ENCODE measurements around the gene FAM180A.

FAM180A gene

GRCh38 chr7:135708041-135708440 lies 40.6 kb downstream of the FAM180A start:
- no peak overlapping the region for H3K4me3 ChIP-seq (ENCODE audit: control insufficient read depth in 1 of 7, extremely low read depth in 1 of 7, insufficient read depth in 4 of 7, low read depth in 2 of 7, low read length in 6 of 7)
- ChIA-PET POLR2A (no interaction called here), CTCF (no interaction called here)
- H3K36me3 ChIP-seq (ENCODE audit: control insufficient read depth in 4 of 4, insufficient read depth in 4 of 4, low read length in 3 of 4), result no peaks in the 10 kb centered on the region
- H3K4me1 ChIP-seq (ENCODE audit: control extremely low read depth in 1 of 4, control insufficient read depth in 4 of 4, insufficient read depth in 4 of 4, low read length in 3 of 4), result no peaks in the 10 kb centered on the region
- no peak overlapping the region for H3K27ac ChIP-seq (ENCODE audit: insufficient read depth in 1 of 2, low read depth in 1 of 2, low read length in 2 of 2, poor library complexity in 1 of 2, severe bottlenecking in 2 of 2)
- 94% methylated on average over 11 of the region's 14 CpGs for WGBS (ENCODE audit: insufficient coverage)
- no peaks in the 10 kb centered on the region for H3K9me3 ChIP-seq (ENCODE audit: control extremely low read depth in 1 of 5, control insufficient read depth in 4 of 5, insufficient read depth in 2 of 5, low read depth in 1 of 5, low read length in 4 of 5)
- no peak for DNase-seq
- H3K27me3 ChIP-seq (replicated peaks in 2 of 5; ENCODE audit: control insufficient read depth in 4 of 5, insufficient read depth in 5 of 5, low read length in 4 of 5), result no peaks in the 10 kb centered on the region

- Histone ChIP-seq H3K4me3 (ENCODE audit: control insufficient read depth in 1 of 7, extremely low read depth in 1 of 7, insufficient read depth in 4 of 7, low read depth in 2 of 7, low read length in 6 of 7) (no peak overlapping the region), H3K27ac (ENCODE audit: insufficient read depth in 1 of 2, low read depth in 1 of 2, low read length in 2 of 2, poor library complexity in 1 of 2, severe bottlenecking in 2 of 2) (no peak overlapping the region), H3K4me1 (ENCODE audit: control extremely low read depth in 1 of 4, control insufficient read depth in 4 of 4, insufficient read depth in 4 of 4, low read length in 3 of 4) (no peaks in the 10 kb centered on the region), H3K27me3 (replicated peaks in 2 of 5; ENCODE audit: control insufficient read depth in 4 of 5, insufficient read depth in 5 of 5, low read length in 4 of 5) (no peaks in the 10 kb centered on the region), H3K9me3 (ENCODE audit: control extremely low read depth in 1 of 5, control insufficient read depth in 4 of 5, insufficient read depth in 2 of 5, low read depth in 1 of 5, low read length in 4 of 5) (no peaks in the 10 kb centered on the region), H3K36me3 (ENCODE audit: control insufficient read depth in 4 of 4, insufficient read depth in 4 of 4, low read length in 3 of 4) (no peaks in the 10 kb centered on the region)
- CTCF ChIA-PET, result no interaction called here
- WGBS (ENCODE audit: insufficient coverage), result 80% methylated on average over 5 of the region's 5 CpGs
- DNase-seq, result no peak
- POLR2A ChIA-PET, result no interaction called here
These were observed 41.0 kb downstream of the FAM180A start for GRCh38 chr7:135707570-135707966.

- H3K9me3 ChIP-seq (ENCODE audit: control extremely low read depth in 1 of 5, control insufficient read depth in 4 of 5, insufficient read depth in 2 of 5, low read depth in 1 of 5, low read length in 4 of 5), result no peaks in the 10 kb centered on the region
- H3K27ac ChIP-seq (ENCODE audit: insufficient read depth in 1 of 2, low read depth in 1 of 2, low read length in 2 of 2, poor library complexity in 1 of 2, severe bottlenecking in 2 of 2), result no peak overlapping the region
- no peaks in the 10 kb centered on the region for H3K36me3 ChIP-seq (ENCODE audit: control insufficient read depth in 4 of 4, insufficient read depth in 4 of 4, low read length in 3 of 4)
- CTCF ChIA-PET, result interaction anchor here (0.9 to 1.8 kb wide), 3 partner anchors 10 to 260 kb away, joined by 3 to 7 read pairs (median 4); no protein-coding TSS in a partner anchor
- H3K4me1 ChIP-seq (ENCODE audit: control extremely low read depth in 1 of 4, control insufficient read depth in 4 of 4, insufficient read depth in 4 of 4, low read length in 3 of 4), result no peaks in the 10 kb centered on the region
- WGBS (ENCODE audit: insufficient coverage), result 96% methylated on average over 4 of the region's 7 CpGs
- H3K4me3 ChIP-seq (ENCODE audit: control insufficient read depth in 1 of 7, extremely low read depth in 1 of 7, insufficient read depth in 4 of 7, low read depth in 2 of 7, low read length in 6 of 7), result no peak overlapping the region
- POLR2A ChIA-PET, result no interaction called here
- no peak for DNase-seq
- H3K27me3 ChIP-seq (replicated peaks in 2 of 5; ENCODE audit: control insufficient read depth in 4 of 5, insufficient read depth in 5 of 5, low read length in 4 of 5), result no peaks in the 10 kb centered on the region
These were observed 41.6 kb downstream of the FAM180A start for GRCh38 chr7:135706858-135707569.

- Histone ChIP-seq H3K27ac (ENCODE audit: insufficient read depth in 1 of 2, low read depth in 1 of 2, low read length in 2 of 2, poor library complexity in 1 of 2, severe bottlenecking in 2 of 2) (no peak overlapping the region), H3K4me1 (ENCODE audit: control extremely low read depth in 1 of 4, control insufficient read depth in 4 of 4, insufficient read depth in 4 of 4, low read length in 3 of 4) (no peaks in the 10 kb centered on the region), H3K4me3 (ENCODE audit: control insufficient read depth in 1 of 7, extremely low read depth in 1 of 7, insufficient read depth in 4 of 7, low read depth in 2 of 7, low read length in 6 of 7) (no peak overlapping the region), H3K27me3 (replicated peaks in 2 of 5; ENCODE audit: control insufficient read depth in 4 of 5, insufficient read depth in 5 of 5, low read length in 4 of 5) (no peaks in the 10 kb centered on the region), H3K36me3 (ENCODE audit: control insufficient read depth in 4 of 4, insufficient read depth in 4 of 4, low read length in 3 of 4) (no peaks in the 10 kb centered on the region), H3K9me3 (ENCODE audit: control extremely low read depth in 1 of 5, control insufficient read depth in 4 of 5, insufficient read depth in 2 of 5, low read depth in 1 of 5, low read length in 4 of 5) (no peaks in the 10 kb centered on the region)
- WGBS (ENCODE audit: insufficient coverage), result 93% methylated on average over 17 of the region's 20 CpGs
- POLR2A ChIA-PET, result no interaction called here
- DNase-seq, result no peak
- CTCF ChIA-PET, result interaction anchor here (0.9 to 1.8 kb wide), 3 partner anchors 9 to 259 kb away, joined by 3 to 7 read pairs (median 4); no protein-coding TSS in a partner anchor
These were observed 42.4 kb downstream of the FAM180A start for GRCh38 chr7:135706038-135706742.

- Histone ChIP-seq H3K4me1 (ENCODE audit: control extremely low read depth in 1 of 4, control insufficient read depth in 4 of 4, insufficient read depth in 4 of 4, low read length in 3 of 4) (no peaks in the 10 kb centered on the region), H3K36me3 (ENCODE audit: control insufficient read depth in 4 of 4, insufficient read depth in 4 of 4, low read length in 3 of 4) (no peaks in the 10 kb centered on the region), H3K27ac (ENCODE audit: insufficient read depth in 1 of 2, low read depth in 1 of 2, low read length in 2 of 2, poor library complexity in 1 of 2, severe bottlenecking in 2 of 2) (no peak overlapping the region), H3K9me3 (ENCODE audit: control extremely low read depth in 1 of 5, control insufficient read depth in 4 of 5, insufficient read depth in 2 of 5, low read depth in 1 of 5, low read length in 4 of 5) (no peaks in the 10 kb centered on the region), H3K27me3 (replicated peaks in 2 of 5; ENCODE audit: control insufficient read depth in 4 of 5, insufficient read depth in 5 of 5, low read length in 4 of 5) (no peaks in the 10 kb centered on the region), H3K4me3 (ENCODE audit: control insufficient read depth in 1 of 7, extremely low read depth in 1 of 7, insufficient read depth in 4 of 7, low read depth in 2 of 7, low read length in 6 of 7) (no peak overlapping the region)
- WGBS (ENCODE audit: insufficient coverage), result 86% methylated on average over 5 of the region's 5 CpGs
- DNase-seq, result no peak
- ChIA-PET CTCF (interaction anchor here (0.8 kb wide), 1 partner anchor 13 kb away, joined by 3 read pairs; no protein-coding TSS in a partner anchor), POLR2A (no interaction called here)
These were observed 43.9 kb downstream of the FAM180A start for GRCh38 chr7:135704698-135705097.

- DNase-seq, result no peak
- ChIA-PET POLR2A (no interaction called here), CTCF (interaction anchor here (0.8 kb wide), 1 partner anchor 14 kb away, joined by 3 read pairs; no protein-coding TSS in a partner anchor)
These were observed 44.5 kb downstream of the FAM180A start for GRCh38 chr7:135704074-135704473.

More at GRCh38 chr7:135704074-135704473, 44.5 kb downstream of the FAM180A start:
- Histone ChIP-seq H3K27ac (ENCODE audit: insufficient read depth in 1 of 2, low read depth in 1 of 2, low read length in 2 of 2, poor library complexity in 1 of 2, severe bottlenecking in 2 of 2) (no peak overlapping the region), H3K4me1 (ENCODE audit: control extremely low read depth in 1 of 4, control insufficient read depth in 4 of 4, insufficient read depth in 4 of 4, low read length in 3 of 4) (no peaks in the 10 kb centered on the region), H3K27me3 (replicated peaks in 2 of 5; ENCODE audit: control insufficient read depth in 4 of 5, insufficient read depth in 5 of 5, low read length in 4 of 5) (no peaks in the 10 kb centered on the region), H3K9me3 (ENCODE audit: control extremely low read depth in 1 of 5, control insufficient read depth in 4 of 5, insufficient read depth in 2 of 5, low read depth in 1 of 5, low read length in 4 of 5) (no peaks in the 10 kb centered on the region), H3K4me3 (ENCODE audit: control insufficient read depth in 1 of 7, extremely low read depth in 1 of 7, insufficient read depth in 4 of 7, low read depth in 2 of 7, low read length in 6 of 7) (no peak overlapping the region), H3K36me3 (ENCODE audit: control insufficient read depth in 4 of 4, insufficient read depth in 4 of 4, low read length in 3 of 4) (no peaks in the 10 kb centered on the region)
- WGBS (ENCODE audit: insufficient coverage), result no CpG with 5 or more reads among the region's 2 CpGs

All from common myeloid progenitor, CD34-positive (primary cell).